ENCODE results near the gene FAM163A.

The FAM163A gene

GRCh38 chr1:179860652-179861051 lies 117.6 kb downstream of the FAM163A start:
- no peak for DNase-seq

GRCh38 chr1:179865377-179865776 lies 122.3 kb downstream of the FAM163A start:
- DNase-seq, result no peak
